ENCODE data around the gene GPR108.
"Not testable (repeated sequence)": the region's sequence is repeated elsewhere in the genome, so short reads cannot be mapped to it uniquely, and the experiment has no call there.

The GPR108 gene

DNA sequence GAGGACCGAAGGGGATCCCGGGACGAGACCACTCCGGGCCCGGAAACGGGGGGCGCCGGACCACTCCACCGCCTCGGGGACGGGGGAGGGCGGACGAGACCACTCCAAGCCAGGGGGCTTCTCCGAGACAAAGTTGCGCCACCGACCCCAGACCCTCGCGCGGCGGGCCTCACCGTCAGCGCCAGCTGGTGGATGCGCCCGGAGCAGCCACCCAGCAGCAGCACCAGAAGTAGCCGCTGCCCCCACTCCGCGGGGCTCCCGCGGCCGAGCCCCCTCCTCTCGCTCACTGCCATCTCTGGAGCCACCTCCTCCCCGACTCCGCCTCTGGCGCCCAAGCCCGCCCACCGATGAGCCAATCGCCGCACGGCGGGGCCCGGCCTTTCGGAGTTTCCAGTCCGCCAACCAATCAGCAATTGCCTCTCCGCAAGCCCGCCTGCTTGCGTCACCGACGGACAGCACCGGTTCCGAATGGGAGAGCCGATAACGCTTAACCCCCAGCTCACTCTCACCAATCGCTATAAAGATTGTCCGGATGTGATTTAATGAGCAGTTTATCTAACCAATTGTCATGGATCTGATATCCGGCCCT lies at the start of gene GPR108:
Gene GPR108 (minus strand): TSS at position 297 of the 589 bp plus-strand sequence. CDS start 4 bp downstream, at position 293.
- peak; percentile 100 for DNase-seq

DNA sequence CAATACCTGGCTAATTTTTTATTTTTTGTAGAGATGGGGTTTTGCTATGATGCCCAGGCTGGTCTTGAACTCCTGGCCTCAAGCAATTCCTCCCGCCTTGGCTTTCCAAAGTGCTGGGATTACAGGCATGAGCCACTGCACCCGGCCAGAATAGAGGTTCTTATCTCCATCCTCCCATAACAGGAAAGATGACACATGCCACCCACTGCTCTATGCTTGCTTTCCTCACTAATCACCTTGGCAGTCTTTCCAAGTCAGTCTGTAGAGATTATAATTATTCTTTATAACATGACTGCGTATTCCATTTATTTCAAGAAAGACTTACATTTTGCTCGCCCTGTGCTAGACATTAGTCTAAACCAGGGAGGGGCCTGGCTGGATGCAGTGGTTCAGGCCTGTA lies 41.8 kb upstream of the GPR108 start:
- DNase-seq = no peak

DNA sequence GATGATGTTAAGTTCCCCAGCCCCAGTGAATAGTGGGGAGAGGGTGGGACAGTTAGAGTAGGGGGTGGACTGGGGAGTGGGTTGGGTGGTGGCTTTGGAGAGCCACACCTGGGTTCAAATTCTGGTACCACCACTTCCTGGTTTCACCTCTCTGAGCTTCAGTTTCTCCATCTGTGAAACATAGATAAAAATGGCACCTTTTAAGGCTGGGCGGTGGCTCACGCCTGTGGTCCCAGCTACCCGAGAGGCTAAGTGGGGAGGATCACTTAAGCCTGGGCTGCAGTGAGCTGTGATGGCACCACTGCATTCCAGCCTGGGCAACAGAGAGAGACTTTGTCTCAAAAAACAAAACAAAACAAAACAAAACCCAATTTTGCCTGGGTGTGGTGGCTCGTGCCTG lies 41.0 kb upstream of the GPR108 start:
- no peak for DNase-seq

DNA sequence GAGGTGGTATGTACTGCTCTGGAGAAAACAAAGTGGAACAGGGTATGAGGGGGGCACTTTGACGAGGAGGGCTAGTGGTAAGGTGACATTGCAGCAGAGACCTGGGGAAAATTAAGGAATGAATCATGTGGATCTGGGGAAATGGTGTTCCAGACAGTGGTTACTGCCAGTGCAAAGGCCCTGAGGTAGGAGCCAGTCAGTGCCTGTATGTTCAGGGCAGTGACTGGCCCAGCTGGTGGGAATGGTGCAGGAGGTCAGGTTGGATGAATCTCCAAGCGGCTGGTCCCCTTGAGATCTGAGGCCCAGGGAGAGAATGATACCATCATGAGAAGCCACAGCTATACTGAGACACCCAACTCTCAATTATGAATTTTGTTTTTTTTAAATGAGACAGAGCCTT lies 40.1 kb upstream of the GPR108 start:
- no peak for DNase-seq

DNA sequence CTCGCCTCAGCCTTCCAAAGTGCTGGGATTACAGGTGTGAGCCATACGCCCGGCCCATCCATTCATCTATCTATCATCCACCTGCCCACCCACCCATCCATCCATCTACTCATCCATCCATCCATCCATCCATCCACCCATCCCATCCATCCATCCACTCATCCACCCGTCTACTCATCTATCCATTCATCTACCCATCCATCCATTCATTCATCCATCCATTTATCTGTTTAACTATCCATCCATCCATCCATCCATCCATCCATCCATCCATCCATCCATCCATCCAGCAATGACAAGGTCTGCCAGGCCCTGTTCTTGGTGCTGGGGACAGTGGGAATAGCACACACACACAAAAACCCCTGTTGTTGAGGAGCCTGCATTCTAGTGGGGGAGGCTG lies 39.6 kb upstream of the GPR108 start:
- no peak for DNase-seq

DNA sequence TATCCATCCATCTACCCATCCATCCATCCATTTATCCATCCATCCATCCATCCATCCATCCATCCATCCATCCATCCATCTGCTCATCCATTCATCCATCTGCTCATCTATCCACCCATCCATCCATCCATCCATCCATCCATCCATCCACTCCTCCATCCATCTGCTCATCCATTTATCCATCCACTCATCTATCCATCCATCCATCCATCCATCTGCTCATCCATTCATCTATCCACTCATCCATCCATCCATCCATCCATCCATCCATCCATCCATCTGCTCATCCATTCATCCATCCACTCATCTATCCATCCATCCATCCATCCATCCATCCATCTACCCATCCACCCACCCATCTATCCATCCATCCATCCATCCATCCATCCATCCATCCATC lies 38.7 kb upstream of the GPR108 start:
- DNase-seq = not testable (repeated sequence)

DNA sequence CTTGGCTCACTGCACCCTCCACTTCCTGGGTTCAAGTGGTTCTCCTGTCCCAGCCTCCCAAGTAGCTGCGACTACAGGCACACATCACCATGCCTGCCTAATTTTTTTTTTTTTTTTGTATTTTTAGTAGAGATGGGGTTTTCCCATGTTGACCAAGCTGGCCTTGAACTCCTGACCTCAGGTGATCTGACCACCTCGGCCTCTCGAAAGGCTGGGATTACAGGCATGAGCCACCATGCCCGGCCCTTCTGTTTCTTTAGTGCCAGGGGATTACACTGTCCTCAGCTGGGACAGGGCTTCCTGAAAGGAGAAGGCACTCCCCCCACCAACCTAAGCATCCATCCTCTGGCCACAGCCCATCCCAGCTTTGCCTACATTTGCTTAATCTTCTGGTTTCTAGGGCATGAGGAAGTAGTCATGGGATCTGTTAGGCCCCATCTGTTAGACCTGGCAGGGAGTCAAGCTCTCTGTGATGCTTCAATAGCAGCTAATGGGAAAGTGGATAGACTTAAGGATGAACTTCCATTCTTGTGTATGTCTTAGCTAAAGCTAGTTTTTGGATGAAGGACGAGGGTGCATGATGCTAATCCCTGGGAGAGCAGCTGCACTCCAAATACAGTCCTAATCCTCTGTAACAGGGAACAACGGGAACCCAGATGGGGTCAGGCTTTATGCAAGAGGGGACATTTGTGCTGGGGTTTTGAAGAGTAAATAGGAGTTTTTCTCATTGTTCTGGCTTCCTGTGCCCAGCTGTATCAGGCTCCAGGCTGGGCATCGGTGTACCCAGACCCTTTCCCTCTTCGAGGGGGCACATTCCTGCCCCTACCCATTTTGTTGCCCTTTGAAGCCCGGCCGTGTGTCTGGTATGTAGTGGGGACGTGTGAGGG lies 37.7 kb upstream of the GPR108 start:
- peak; percentile 52 for DNase-seq

DNA sequence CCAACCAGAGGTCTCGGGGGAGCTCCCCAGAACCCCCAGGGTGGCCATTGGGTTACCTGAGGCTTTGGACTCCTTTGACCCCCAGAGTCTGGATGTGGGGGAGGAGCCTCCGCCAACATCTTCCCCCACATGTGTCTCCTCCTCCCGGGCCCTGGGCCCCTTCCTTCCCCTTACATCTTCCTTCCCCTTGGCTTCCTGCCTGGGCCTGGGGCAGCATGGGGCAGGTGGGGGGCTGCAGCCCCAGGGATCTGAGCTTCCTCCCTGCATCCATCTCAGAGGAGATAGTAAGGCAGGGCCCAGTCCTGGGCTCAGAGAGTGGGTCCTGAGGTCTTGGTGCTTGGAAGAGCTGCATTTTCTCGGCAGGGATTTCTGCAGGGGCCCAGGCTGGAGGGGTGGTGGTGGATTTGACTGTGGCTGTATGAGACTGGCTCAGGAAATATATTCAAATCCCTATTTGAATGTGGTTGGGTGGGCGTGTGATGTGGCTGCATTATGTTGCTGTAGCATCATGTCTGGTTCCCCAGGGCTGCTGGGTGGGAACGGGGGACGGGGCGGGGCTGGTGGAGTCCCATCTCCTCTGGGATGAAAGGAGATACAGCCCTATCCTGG lies 36.0 kb upstream of the GPR108 start:
- no peak for DNase-seq

DNA sequence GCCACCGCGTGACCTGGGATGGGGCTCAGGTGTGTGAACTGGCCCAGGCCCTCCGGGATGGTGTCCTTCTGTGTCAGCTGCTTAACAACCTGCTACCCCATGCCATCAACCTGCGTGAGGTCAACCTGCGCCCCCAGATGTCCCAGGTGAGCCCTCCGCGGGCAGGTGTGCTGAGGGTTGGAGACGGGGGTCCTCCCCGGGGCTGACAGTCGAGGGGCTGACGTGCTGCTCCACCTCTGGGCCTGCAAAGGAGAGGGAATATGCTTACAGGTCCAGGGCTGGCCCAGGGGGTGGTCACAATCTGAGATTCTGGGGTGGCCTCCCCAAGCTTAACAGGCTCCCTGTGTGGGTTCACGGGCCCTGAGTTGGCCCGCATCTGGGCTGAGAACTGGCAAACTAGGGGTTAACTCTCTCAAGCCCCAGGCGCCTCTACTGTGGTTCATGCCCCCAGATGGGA lies 35.5 kb upstream of the GPR108 start:
- DNase-seq = no peak

DNA sequence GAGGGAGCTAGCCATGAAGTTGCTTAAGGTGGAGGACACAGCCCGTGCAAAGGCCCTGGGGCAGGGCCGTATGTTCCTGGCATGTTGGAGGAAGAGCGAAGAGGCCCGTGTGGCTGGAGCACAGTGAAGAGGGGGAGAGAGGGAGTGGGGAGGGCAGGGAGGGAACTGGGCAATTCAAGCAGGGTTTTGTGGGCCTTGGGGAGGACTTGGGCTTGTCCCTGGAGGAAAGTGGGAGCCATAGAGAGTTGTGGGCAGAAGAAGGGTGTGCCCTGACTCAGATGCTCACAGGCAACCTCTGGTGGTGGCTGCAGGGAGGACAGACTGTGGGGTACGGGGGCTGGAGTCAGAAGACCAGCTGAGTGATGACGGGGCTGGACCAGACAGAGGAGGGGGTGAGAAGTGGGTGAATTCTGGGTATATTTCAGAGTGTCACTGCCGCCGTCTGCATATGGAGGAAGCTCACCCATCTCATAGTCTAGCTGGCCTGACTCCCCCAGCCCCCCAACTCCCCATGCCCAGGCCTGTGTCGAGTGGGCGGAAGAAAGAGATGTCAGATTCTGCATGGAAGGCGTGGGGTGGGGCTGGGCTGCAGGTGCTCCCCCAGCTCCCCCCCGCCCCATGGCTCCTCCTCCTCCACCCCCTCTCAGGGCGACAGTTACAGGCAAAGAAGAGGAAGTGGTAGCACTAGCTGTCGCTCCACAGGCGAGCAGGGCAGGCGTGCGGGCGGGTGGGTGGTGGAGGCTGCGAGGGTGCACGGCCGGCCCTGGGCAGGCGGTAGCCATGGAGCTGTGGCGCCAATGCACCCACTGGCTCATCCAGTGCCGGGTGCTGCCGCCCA lies 34.9 kb upstream of the GPR108 start, which contains the start of gene VAV1:
Gene VAV1 (plus strand): TSS at position 681 of the 838 bp plus-strand sequence. CDS start 100 bp downstream, at position 781.
- no peak for DNase-seq

DNA sequence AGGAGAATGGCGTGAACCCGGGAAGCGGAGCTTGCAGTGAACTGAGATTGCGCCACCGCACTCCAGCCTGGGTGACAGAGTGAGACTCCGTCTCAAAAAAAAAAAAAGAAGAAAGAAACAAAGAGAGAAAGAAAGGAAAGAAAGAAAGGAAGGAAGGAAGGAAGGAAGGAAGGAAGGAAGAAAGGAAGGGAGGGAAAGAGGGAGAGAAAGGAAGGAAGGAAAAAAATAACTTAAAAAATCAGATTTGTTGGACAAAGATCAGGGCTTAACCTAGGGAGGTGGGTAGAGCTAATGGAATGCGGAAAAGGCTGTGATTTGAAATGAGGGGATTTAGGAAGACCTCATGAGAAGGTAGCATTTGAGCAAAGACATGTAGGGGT lies 34.3 kb upstream of the GPR108 start:
- DNase-seq = not testable (repeated sequence)

DNA sequence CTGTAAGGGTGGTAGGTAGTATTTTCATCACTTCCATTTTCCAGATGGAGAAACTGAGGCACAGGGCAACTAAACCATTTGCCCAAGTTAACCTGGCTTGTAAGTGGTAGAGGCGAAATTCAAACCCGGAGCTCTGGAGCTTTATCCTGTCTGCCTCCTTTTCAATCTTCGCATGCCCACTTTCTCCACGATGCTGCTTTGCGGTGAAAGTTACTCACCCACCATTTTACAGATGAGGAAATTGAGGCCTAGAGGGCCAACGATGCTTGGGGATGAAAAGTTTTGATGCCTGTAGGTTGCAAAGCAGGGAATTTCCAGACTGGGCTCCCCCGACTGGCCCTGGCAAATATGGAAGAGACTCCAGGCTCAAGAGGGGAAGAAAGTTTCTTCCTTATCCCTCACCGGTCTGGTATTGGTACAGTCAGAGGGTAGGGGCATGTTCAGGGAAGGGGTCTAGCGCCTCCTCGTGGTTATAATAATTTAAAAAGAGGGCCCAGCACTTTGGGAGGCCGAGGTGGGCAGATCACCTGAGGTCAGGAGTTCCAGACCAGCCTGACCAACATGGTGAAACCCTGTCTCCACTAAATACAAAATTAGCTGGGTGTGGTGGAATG lies 31.7 kb upstream of the GPR108 start:
- DNase-seq = peak; percentile 41

DNA sequence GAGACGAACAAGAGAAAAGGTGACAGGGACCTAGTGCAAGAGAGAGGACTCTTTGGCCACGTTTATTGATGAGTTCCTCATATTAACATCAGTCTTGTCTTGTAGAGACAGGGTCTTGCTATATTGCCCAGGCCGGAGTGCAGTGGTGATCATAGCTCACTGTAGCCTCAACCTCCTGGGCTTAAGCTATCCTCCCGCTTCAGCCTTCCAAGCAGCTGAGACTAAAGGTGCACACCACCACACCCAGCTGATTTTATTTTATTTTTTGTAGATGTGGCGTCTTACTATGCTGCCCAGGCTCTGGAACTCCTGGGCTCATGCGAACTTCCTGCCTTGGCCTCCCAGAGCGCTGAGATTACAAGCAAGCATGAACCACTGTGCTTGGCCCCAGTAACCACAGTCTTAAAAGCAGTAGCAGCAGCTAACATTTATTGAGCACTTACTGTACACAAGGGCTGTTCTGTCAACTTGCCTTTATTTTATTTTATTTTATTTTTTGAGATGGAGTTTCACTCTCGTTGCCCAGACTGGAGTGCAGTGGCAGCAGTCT lies 30.9 kb upstream of the GPR108 start:
- no peak for DNase-seq

DNA sequence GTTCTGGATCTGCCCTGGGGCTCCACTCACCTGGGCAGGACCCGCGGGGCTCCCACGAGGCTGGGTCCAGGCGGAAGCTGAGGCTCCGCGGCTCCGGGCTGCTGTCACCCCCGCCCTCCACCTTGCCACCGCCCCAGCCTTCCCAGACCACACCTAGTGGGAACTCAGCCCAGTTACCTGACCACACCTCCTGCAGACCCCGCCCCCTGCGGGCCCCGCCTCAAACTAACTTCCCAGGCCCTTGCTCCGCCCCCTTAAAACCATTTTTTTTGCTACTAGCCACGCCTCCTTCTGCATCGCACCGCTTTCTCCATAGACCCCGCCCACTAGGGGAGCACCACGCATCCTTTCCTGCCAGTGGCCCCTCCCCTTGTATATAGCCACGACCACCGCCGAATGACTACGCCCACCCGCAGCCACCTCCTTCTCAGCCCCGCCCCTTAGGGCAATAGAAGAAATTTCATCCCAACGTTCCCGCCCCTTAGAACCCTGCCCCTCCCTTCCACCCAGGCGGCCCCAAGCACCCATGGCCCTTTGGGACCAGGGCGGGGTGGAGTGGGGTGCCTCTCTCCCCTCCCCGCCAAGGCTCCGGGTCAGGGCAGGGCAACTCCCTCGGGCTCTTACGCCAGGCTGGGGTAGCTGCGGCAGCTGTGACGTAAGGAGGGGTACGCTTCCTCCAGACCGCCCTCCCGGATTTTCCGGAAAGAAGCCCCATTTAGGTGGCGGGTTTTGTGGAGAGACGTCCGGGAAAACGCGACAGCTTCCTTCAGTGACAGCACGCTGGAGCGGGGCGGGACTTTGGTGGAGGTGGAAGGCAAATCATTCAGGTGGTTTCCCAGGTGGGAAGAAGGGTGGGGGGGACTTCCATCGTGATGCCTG lies 30.2 kb upstream of the GPR108 start, which contains the start of gene SH2D3A:
Gene SH2D3A (minus strand): TSS at position 79 of the 879 bp plus-strand sequence. CDS start 3,687 bp downstream, outside the sequence.
- no peak for DNase-seq

DNA sequence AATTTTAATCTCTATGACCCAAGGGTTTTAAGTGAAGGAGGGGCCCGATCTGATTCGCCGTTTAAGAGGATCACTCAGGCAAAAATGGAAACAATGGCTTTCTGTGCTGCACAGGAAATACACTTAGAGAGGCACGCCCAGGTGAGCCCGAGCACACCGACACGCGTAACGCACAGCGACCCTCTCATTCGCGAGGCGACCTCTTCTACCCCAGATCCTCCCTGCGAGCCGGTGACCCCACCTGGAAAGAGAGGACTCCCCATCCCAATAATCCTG lies 29.6 kb upstream of the GPR108 start:
- no peak for DNase-seq

DNA sequence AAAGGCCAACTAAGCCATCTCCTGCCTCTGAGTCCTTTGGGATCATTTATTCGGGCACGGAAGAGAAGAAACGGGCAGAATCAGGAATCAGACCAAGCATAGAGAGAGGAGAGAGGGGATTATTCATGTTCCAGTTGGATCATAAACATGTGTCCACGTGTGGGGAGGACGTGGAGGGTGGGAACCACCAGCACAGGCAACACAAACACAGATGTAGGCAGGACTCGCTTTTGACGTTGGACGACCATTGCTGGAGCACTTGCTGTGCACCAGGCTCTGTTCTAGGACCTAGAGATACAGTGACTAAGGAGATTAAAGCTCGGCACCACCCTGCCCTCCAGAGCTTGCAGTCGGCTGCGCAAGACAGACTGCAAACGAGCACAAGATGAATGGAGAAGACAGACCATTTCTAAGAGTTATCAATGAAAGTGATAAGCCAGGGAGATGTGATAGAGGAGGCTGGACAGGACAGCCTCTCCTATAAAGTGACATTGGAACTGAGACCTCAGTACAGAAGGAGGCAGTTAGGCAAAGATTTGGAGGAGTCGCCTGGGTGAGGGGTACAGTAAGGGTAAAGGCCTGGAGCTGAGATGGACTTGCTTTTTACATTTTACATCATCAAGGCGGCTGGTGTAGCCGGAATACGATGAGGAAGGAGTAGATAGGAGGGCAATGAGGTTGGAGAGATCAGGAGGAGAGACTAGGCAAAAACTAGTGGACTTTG lies 29.1 kb upstream of the GPR108 start:
- DNase-seq = no peak

DNA sequence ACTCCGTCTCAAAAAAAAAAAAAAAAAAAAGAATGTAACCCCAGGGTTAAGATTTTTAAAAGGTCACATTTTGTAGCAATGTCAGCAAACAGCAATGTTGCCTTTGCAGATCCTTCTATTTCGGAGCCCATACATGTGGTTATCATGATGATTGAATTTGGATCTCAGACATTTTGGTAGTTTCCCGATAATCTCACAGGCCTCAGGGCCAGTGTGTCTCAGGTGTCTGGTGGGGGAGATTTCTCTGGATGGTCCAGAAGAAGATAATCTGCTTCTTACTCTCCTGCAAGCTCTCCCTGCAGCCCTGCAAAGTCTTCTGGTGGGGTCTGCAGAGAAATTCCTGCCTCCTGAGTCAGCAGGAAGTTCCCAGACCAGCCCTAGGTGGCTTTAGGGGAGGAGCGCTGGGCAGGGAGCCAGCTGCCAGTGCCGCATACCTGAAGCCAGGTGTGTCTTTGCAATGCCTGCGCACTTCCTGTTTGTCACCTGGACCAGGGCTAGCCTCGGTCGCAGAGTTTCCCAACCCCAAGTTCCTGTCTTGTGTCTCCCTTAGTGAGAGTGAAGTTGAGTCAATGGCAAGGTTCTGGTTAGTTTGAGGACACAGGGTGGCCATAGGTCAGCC lies 28.5 kb upstream of the GPR108 start:
- DNase-seq = no peak

DNA sequence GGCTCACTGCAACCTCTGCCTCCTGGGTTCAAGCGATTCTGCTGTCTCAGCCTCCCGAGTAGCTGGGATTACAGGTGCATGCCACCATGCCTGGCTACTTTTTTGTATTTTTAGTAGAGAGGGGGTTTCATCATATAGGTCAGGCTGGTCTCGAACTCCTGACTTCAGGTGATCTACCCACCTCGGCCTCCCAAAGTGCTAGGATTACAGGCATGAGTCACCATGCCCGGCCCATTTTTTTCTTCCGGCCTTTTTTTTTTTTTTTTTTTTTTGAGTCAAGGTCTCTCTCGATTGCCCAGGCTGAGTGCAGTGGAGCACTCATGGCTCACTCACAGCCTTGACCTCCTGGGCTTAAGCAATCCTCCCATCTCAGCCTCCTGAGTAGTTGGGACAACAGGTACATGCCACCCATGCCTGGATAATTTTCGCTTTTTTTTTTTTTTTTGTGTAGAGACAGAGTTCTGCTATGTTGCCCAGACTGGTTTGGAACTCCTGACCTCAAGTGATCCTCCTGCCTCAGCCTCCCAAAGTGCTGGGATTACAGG lies 24.9 kb upstream of the GPR108 start:
- not testable (repeated sequence) for DNase-seq

DNA sequence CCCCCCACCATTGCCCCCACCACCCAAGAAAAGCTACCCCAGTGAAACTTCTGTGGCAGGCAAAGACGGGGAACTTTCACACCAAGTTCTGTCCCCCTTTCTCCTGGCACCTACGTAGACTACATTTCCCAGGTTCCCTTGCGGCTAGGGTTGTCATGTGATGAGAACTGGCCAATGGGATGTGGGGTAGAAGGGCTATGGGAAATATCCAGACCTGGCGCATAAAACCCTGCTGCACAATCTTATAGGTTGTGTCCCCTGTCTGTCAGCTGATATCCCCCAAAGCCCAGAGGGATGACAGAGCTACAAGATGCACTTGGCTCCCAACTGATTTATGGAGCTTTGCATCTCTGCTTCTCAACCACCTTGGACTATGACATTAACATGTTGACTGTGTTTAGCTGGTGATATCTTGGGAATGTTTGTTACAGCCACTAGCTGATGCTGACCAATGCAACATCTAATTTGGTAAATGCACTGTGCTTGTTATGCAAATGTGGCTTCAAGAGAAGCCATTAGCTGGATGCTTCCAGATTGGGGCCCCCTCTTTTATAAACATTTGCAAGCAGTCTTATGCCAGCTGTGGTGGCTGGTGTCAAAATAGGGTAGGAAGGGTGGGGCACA lies 23.8 kb upstream of the GPR108 start:
- DNase-seq = no peak
